ENCODE measurements around the gene B3GAT2.

GRCh38 chr6:70954750-70955149, 2.1 kb downstream of the B3GAT2 start:
- TF ChIP-seq CTCF (optimal IDR thresholded peaks at IDR 0.05 in 1 of 3, IDR thresholded peaks at IDR 0.05 in 1 of 3, conservative IDR thresholded peaks at IDR 0.05 in 1 of 3; ENCODE audit: extremely low read depth in 1 of 3, insufficient read depth in 2 of 3, low read length in 3 of 3) (no peak), EZH2 (IDR thresholded peaks at IDR 0.05; ENCODE audit: low read length) (no peak)
